K562 (cell line): ENCODE measurements around the gene SLC38A8.

ENCODE experiments used
- CBFB ChIP-seq: sonication (generic); formaldehyde crosslinking; IDR thresholded peaks from 2 replicates; pipeline ENCODE4 v1.4.0; 2020; ENCODE audit warnings: mild to moderate bottlenecking, missing genetic modification reagents
- CHD2 ChIP-seq: IDR thresholded peaks from 2 replicates; pipeline ENCODE4 v1.6.1; 2011; ENCODE audit warnings: low read depth, low read length
- ETV5 ChIP-seq: sonication (generic); formaldehyde crosslinking; IDR thresholded peaks from 2 replicates; pipeline ENCODE4 v1.4.0; 2020; ENCODE audit warnings: low read depth, mild to moderate bottlenecking, missing genetic modification reagents
- FOS ChIP-seq: IDR thresholded peaks from 3 replicates; pipeline ENCODE4 v1.6.1; 2011; ENCODE audit not compliant: insufficient read length; ENCODE audit errors: extremely low read depth
- GABPA ChIP-seq: fragments of 200-800 bp; sonication (Bioruptor generic); conservative IDR thresholded peaks from 2 replicates; pipeline ENCODE4 v1.6.1; 2016; ENCODE audit warnings: low read depth, missing genetic modification characterization, missing compliant biosample characterization
- HCFC1 ChIP-seq: IDR thresholded peaks from 2 replicates; pipeline ENCODE4 v1.6.1; 2012; ENCODE audit warnings: low read depth, low read length, improper control_type of control experiment
- KAT8 ChIP-seq: fragments of 450-650 bp; IDR thresholded peaks from 2 replicates; pipeline ENCODE4 v1.6.1; 2016; ENCODE audit warnings: low read depth, mild to moderate bottlenecking
- KDM1A ChIP-seq, 2 experiments: fragments of 450-650 bp; IDR thresholded peaks; 2 replicates each; pipeline ENCODE4 v1.6.1; 2016; ENCODE audit warnings: mild to moderate bottlenecking in 2 of 2
- POLR2A ChIP-seq: fragments of 450-650 bp; conservative IDR thresholded peaks from 2 replicates; pipeline ENCODE4 v1.6.1; 2016
- POLR2AphosphoS5 ChIP-seq: IDR thresholded peaks from 2 replicates; pipeline ENCODE4 v1.6.1; 2011; ENCODE audit warnings: mild to moderate bottlenecking, low read depth, low read length, moderate library complexity; ENCODE audit not compliant: control insufficient read depth, insufficient read depth
- SMARCA5 ChIP-seq: fragments of 450-650 bp; IDR thresholded peaks from 2 replicates; pipeline ENCODE4 v1.6.1; 2016
- ZNF140 ChIP-seq: fragments of 250-450 bp; sonication (Bioruptor Pico); IDR thresholded peaks from 2 replicates; pipeline ENCODE4 v1.8.0; 2021; ENCODE audit warnings: moderate library complexity, mild to moderate bottlenecking, inconsistent platforms
- ZNF445 ChIP-seq: fragments of 250-450 bp; sonication (Bioruptor Pico); IDR thresholded peaks from 2 replicates; pipeline ENCODE4 v1.4.0; 2020; ENCODE audit warnings: low read depth, mild to moderate bottlenecking, moderate library complexity
- TF ChIP-seq, protein P1 (sequence below), 3 experiments: IDR thresholded peaks in 2 of 3; conservative IDR thresholded peaks in 1 of 3; 2 replicates each; pipeline ENCODE4 v1.5.1; 2011 to 2012; ENCODE audit warnings: low read length in 3 of 3, mild to moderate bottlenecking in 3 of 3, control low read depth in 2 of 3, improper control_type of control experiment in 1 of 3, inconsistent platforms in 1 of 3, low read depth in 1 of 3, mixed read lengths in 1 of 3, moderate library complexity in 1 of 3; ENCODE audit not compliant: insufficient read depth in 2 of 3

DNA sequence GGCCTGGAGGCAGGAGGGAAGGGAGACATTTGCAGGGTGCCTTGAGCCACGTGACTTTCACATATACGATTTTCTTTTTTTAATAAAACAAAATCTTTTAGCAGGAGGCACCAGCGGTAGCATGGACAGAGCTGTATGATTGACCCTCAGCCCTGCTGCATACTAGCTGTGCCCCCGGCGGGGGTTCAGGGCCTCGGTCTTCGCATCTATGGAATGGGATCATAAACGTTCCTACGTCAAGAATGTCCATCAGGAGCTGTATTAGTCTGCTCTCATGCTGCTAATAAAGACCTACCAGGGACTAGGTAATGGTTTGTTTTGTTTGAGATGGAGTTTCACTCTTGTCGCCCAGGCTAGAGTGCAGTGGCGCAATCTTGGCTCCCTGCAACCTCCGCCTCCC is 27.2 kb downstream of the SLC38A8 start:
- TF ChIP-seq, protein P1, sequence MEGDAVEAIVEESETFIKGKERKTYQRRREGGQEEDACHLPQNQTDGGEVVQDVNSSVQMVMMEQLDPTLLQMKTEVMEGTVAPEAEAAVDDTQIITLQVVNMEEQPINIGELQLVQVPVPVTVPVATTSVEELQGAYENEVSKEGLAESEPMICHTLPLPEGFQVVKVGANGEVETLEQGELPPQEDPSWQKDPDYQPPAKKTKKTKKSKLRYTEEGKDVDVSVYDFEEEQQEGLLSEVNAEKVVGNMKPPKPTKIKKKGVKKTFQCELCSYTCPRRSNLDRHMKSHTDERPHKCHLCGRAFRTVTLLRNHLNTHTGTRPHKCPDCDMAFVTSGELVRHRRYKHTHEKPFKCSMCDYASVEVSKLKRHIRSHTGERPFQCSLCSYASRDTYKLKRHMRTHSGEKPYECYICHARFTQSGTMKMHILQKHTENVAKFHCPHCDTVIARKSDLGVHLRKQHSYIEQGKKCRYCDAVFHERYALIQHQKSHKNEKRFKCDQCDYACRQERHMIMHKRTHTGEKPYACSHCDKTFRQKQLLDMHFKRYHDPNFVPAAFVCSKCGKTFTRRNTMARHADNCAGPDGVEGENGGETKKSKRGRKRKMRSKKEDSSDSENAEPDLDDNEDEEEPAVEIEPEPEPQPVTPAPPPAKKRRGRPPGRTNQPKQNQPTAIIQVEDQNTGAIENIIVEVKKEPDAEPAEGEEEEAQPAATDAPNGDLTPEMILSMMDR (IDR thresholded peaks at IDR 0.05 in 2 of 3, conservative IDR thresholded peaks at IDR 0.05 in 1 of 3; ENCODE audit: insufficient read depth in 2 of 3, low read depth in 1 of 3, low read length in 3 of 3) = no peak
- TF ChIP-seq ZNF140 = no peak
- TF ChIP-seq GABPA (tag) = no peak
- TF ChIP-seq FOS = no peak
- no peak for TF ChIP-seq POLR2AphosphoS5
- TF ChIP-seq SMARCA5 = no peak
- no peak for TF ChIP-seq ZNF445 (CRISPR knock-in tag)
- TF ChIP-seq ETV5 = no peak
- TF ChIP-seq KDM1A (IDR thresholded peaks at IDR 0.05) = no peak
- TF ChIP-seq HCFC1 = no peak
- no peak for TF ChIP-seq CHD2
- no peak for TF ChIP-seq CBFB
- TF ChIP-seq KAT8 = no peak
- TF ChIP-seq POLR2A = no peak
